Epidermal melanocyte (primary cell): ENCODE data around the gene ETV3.

Source experiments
- DNase-seq: peaks from one replicate; pipeline ENCODE4 v3.0.0; 2011; ENCODE audit warnings: low spot score; ENCODE audit not compliant: insufficient read length

ETV3 gene

GRCh38 chr1:157095091-157095490 lies 43.1 kb downstream of the ETV3 start:
- DNase-seq = no peak

- DNase-seq = no peak
Observed at GRCh38 chr1:157092831-157093230, 45.4 kb downstream of the ETV3 start.

GRCh38 chr1:157091668-157092273 lies 46.4 kb downstream of the ETV3 start:
- DNase-seq = no peak

GRCh38 chr1:157091186-157091585 lies 47.0 kb downstream of the ETV3 start:
- no peak for DNase-seq

- peak; percentile 59 for DNase-seq
Observed at GRCh38 chr1:157090771-157091170, 47.4 kb downstream of the ETV3 start.

- DNase-seq = peak; percentile 93
Observed at GRCh38 chr1:157090196-157090647, 48.0 kb downstream of the ETV3 start.

GRCh38 chr1:157089789-157090188 lies 48.4 kb downstream of the ETV3 start:
- no peak for DNase-seq

- DNase-seq = peak; percentile 1
Observed at GRCh38 chr1:157088607-157089006, 49.6 kb downstream of the ETV3 start.

GRCh38 chr1:157087030-157087429 lies 51.2 kb downstream of the ETV3 start:
- no peak for DNase-seq

GRCh38 chr1:157086299-157086698 lies 51.9 kb downstream of the ETV3 start:
- DNase-seq = no peak

- no peak for DNase-seq
Observed at GRCh38 chr1:157085421-157085820, 52.8 kb downstream of the ETV3 start.

GRCh38 chr1:157084720-157085119 lies 53.5 kb downstream of the ETV3 start:
- DNase-seq = no peak

- DNase-seq = no peak
Observed at GRCh38 chr1:157081707-157082106, 56.5 kb downstream of the ETV3 start.

GRCh38 chr1:157080714-157081113 lies 57.5 kb downstream of the ETV3 start:
- no peak for DNase-seq

GRCh38 chr1:157077394-157077793 lies 60.8 kb downstream of the ETV3 start:
- DNase-seq = no peak

- DNase-seq = peak; percentile 36
Observed at GRCh38 chr1:157073944-157074685, 64.1 kb downstream of the ETV3 start.
